DMS153 (cell line): ENCODE data around the gene SLIT3.

Experiments used
- DNase-seq: peaks from one replicate; lab custom pipeline; 2025; lab: John Stamatoyannopoulos, UW

SLIT3 gene

GRCh38 chr5:168737066-168737465 lies 563.9 kb downstream of the SLIT3 start:
- no peak for DNase-seq

- DNase-seq: no peak
These were observed 564.6 kb downstream of the SLIT3 start for GRCh38 chr5:168736281-168736831.

- no peak for DNase-seq
These were observed 566.2 kb downstream of the SLIT3 start for GRCh38 chr5:168734620-168735300.

- DNase-seq: no peak
These were observed 566.8 kb downstream of the SLIT3 start for GRCh38 chr5:168734119-168734518.

- no peak for DNase-seq
These were observed 572.3 kb downstream of the SLIT3 start for GRCh38 chr5:168728546-168729211.

GRCh38 chr5:168727547-168727946 lies 573.4 kb downstream of the SLIT3 start:
- no peak for DNase-seq

GRCh38 chr5:168726342-168726741 lies 574.6 kb downstream of the SLIT3 start:
- DNase-seq: no peak

- DNase-seq: no peak
These were observed 576.7 kb downstream of the SLIT3 start for GRCh38 chr5:168724227-168724626.

GRCh38 chr5:168723037-168723436 lies 577.9 kb downstream of the SLIT3 start:
- no peak for DNase-seq

GRCh38 chr5:168721966-168722365 lies 579.0 kb downstream of the SLIT3 start:
- DNase-seq: no peak

GRCh38 chr5:168721002-168721753 lies 579.8 kb downstream of the SLIT3 start:
- no peak for DNase-seq

- DNase-seq: no peak
These were observed 580.4 kb downstream of the SLIT3 start for GRCh38 chr5:168720575-168720974.

- no peak for DNase-seq
These were observed 586.9 kb downstream of the SLIT3 start for GRCh38 chr5:168714046-168714445.

- DNase-seq: no peak
These were observed 587.9 kb downstream of the SLIT3 start for GRCh38 chr5:168713051-168713450.

- no peak for DNase-seq
These were observed 588.5 kb downstream of the SLIT3 start for GRCh38 chr5:168712280-168712924.

GRCh38 chr5:168710706-168711105 lies 590.2 kb downstream of the SLIT3 start:
- no peak for DNase-seq

GRCh38 chr5:168707716-168708695 lies 592.9 kb downstream of the SLIT3 start:
- DNase-seq: no peak

GRCh38 chr5:168706655-168707069 lies 594.3 kb downstream of the SLIT3 start:
- no peak for DNase-seq

GRCh38 chr5:168705321-168705720 lies 595.6 kb downstream of the SLIT3 start:
- no peak for DNase-seq

GRCh38 chr5:168702511-168702910 lies 598.4 kb downstream of the SLIT3 start:
- no peak for DNase-seq

- DNase-seq: no peak
These were observed 599.3 kb downstream of the SLIT3 start for GRCh38 chr5:168701641-168702040.
